GM18909 (cell line): Measurements from ENCODE around the gene MPV17.
"Not testable (repeated sequence)": the region's sequence is repeated elsewhere in the genome, so short reads cannot be mapped to it uniquely, and the experiment has no call there.

ENCODE experiments used
- ATAC-seq: cut with Tn5 transposase; IDR thresholded peaks from one replicate; pipeline ENCODE4 v1.9.1; 2021; ENCODE audit warnings: mild to moderate bottlenecking; ENCODE audit not compliant: unreplicated experiment, poor library complexity

MPV17 gene

GRCh38 chr2:27323596-27324285 lies 844 bp upstream of the MPV17 start:
- no peak for ATAC-seq

- no peak for ATAC-seq
These were observed 564 bp downstream of the MPV17 start for GRCh38 chr2:27322301-27322765.

- ATAC-seq: no peak
These were observed 1.8 kb downstream of the MPV17 start for GRCh38 chr2:27320958-27321543.

GRCh38 chr2:27319839-27320238 lies 3.1 kb downstream of the MPV17 start:
- not testable (repeated sequence) for ATAC-seq

GRCh38 chr2:27316655-27317412 lies 6.1 kb downstream of the MPV17 start:
- ATAC-seq: no peak

GRCh38 chr2:27315122-27315521 lies 7.8 kb downstream of the MPV17 start:
- no peak for ATAC-seq

- ATAC-seq: no peak
These were observed 8.2 kb downstream of the MPV17 start for GRCh38 chr2:27314709-27315108.

GRCh38 chr2:27313882-27314645 lies 8.8 kb downstream of the MPV17 start:
- no peak for ATAC-seq

GRCh38 chr2:27312152-27312551 lies 10.7 kb downstream of the MPV17 start:
- no peak for ATAC-seq

- ATAC-seq: no peak
These were observed 13.2 kb downstream of the MPV17 start for GRCh38 chr2:27309651-27310050.

GRCh38 chr2:27308359-27308881 lies 14.5 kb downstream of the MPV17 start, which contains the start of gene UCN:
Gene UCN (minus strand): TSS chr2:27308445. CDS start chr2:27307895, 550 bp downstream.
- ATAC-seq: no peak

GRCh38 chr2:27307545-27308358 lies 15.1 kb downstream of the MPV17 start:
- ATAC-seq: no peak

GRCh38 chr2:27307287-27307544 lies 15.7 kb downstream of the MPV17 start:
- no peak for ATAC-seq

- ATAC-seq: no peak
These were observed 16.2 kb downstream of the MPV17 start for GRCh38 chr2:27306573-27307286.

GRCh38 chr2:27306136-27306535 lies 16.8 kb downstream of the MPV17 start:
- no peak for ATAC-seq

GRCh38 chr2:27305516-27305915 lies 17.4 kb downstream of the MPV17 start:
- no peak for ATAC-seq

GRCh38 chr2:27304488-27305240 lies 18.2 kb downstream of the MPV17 start:
- ATAC-seq: no peak
